22Rv1 (cell line): ENCODE data around the gene SH3RF3.

Experiments
- ZFX ChIP-seq: fragments of 450-650 bp; IDR thresholded peaks from 2 replicates; pipeline ENCODE4 v1.6.1; 2017; ENCODE audit warnings: antibody characterized with exemption, borderline replicate concordance
- TF ChIP-seq, protein P1 (sequence below): fragments of 450-650 bp; IDR thresholded peaks from 2 replicates; pipeline ENCODE4 v1.5.1; 2017; ENCODE audit warnings: mild to moderate bottlenecking

DNA sequence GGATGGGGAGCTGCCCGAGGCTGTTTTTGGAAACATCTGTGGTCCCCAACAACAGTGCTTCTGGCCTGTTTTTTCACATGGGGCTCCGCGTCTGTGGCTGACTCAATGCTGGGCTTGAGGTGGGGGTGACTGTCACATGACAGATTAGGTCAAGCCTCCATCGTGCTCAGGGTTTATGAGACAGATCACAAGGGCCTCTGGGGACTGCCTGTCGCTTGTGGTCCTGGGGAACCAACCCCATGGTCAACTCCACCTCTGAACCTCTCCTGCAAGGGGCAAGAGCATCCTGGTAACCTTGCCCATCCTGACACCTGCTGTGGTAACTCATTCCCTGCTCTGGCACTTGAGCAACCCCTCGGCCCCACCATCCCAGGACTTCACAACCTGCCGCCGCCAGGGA lies 47.6 kb upstream of the SH3RF3 start:
- TF ChIP-seq, protein P1, sequence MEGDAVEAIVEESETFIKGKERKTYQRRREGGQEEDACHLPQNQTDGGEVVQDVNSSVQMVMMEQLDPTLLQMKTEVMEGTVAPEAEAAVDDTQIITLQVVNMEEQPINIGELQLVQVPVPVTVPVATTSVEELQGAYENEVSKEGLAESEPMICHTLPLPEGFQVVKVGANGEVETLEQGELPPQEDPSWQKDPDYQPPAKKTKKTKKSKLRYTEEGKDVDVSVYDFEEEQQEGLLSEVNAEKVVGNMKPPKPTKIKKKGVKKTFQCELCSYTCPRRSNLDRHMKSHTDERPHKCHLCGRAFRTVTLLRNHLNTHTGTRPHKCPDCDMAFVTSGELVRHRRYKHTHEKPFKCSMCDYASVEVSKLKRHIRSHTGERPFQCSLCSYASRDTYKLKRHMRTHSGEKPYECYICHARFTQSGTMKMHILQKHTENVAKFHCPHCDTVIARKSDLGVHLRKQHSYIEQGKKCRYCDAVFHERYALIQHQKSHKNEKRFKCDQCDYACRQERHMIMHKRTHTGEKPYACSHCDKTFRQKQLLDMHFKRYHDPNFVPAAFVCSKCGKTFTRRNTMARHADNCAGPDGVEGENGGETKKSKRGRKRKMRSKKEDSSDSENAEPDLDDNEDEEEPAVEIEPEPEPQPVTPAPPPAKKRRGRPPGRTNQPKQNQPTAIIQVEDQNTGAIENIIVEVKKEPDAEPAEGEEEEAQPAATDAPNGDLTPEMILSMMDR = no peak
- TF ChIP-seq ZFX = no peak
